NCI-H748 treated with DMSO at 0.1 percent for 48 hours (cell line): ENCODE measurements around the gene CTAG1B.
"Not testable (repeated sequence)": the region's sequence is repeated elsewhere in the genome, so short reads cannot be mapped to it uniquely, and the experiment has no call there.

Experiments
- DNase-seq: peaks from one replicate; lab custom pipeline; 2025; lab: John Stamatoyannopoulos, UW

CTAG1B gene

GRCh38 chrX:154619182-154619581 is at the start of gene CTAG1B:
Gene CTAG1B (minus strand): TSS chrX:154619282. CDS start chrX:154619218, 64 bp downstream.
- not testable (repeated sequence) for DNase-seq

GRCh38 chrX:154661899-154662298 is 42.8 kb upstream of the CTAG1B start:
- DNase-seq = no peak

GRCh38 chrX:154661170-154661569 is 42.1 kb upstream of the CTAG1B start:
- DNase-seq = no peak

GRCh38 chrX:154660541-154660940 is 41.5 kb upstream of the CTAG1B start:
- DNase-seq = no peak

GRCh38 chrX:154658957-154659356 is 39.9 kb upstream of the CTAG1B start:
- DNase-seq = no peak

- no peak for DNase-seq
Observed at GRCh38 chrX:154658187-154658586, 39.1 kb upstream of the CTAG1B start.

GRCh38 chrX:154657226-154657805 is 38.2 kb upstream of the CTAG1B start:
- DNase-seq = no peak

GRCh38 chrX:154655786-154656185 is 36.7 kb upstream of the CTAG1B start:
- DNase-seq = no peak

GRCh38 chrX:154655346-154655745 is 36.3 kb upstream of the CTAG1B start:
- no peak for DNase-seq

GRCh38 chrX:154654925-154655324 is 35.8 kb upstream of the CTAG1B start:
- DNase-seq = no peak

GRCh38 chrX:154654372-154654771 is 35.3 kb upstream of the CTAG1B start:
- no peak for DNase-seq

- DNase-seq = not testable (repeated sequence)
Observed at GRCh38 chrX:154653413-154653812, 34.3 kb upstream of the CTAG1B start, which contains the start of gene CTAG2. Gene CTAG2 (minus strand): TSS chrX:154653579. CDS start chrX:154653515, 64 bp downstream.

GRCh38 chrX:154653048-154653401 is 33.9 kb upstream of the CTAG1B start:
- DNase-seq = no peak

GRCh38 chrX:154652311-154653047 is 33.4 kb upstream of the CTAG1B start:
- no peak for DNase-seq

GRCh38 chrX:154650221-154650510 is 31.1 kb upstream of the CTAG1B start:
- no peak for DNase-seq

- DNase-seq = no peak
Observed at GRCh38 chrX:154649503-154650220, 30.6 kb upstream of the CTAG1B start.

- DNase-seq = no peak
Observed at GRCh38 chrX:154648931-154649330, 29.8 kb upstream of the CTAG1B start.

GRCh38 chrX:154645745-154646378 is 26.8 kb upstream of the CTAG1B start:
- not testable (repeated sequence) for DNase-seq

- not testable (repeated sequence) for DNase-seq
Observed at GRCh38 chrX:154643708-154644107, 24.6 kb upstream of the CTAG1B start.

GRCh38 chrX:154641740-154642139 is 22.7 kb upstream of the CTAG1B start:
- not testable (repeated sequence) for DNase-seq

GRCh38 chrX:154633661-154634060 is 14.6 kb upstream of the CTAG1B start:
- not testable (repeated sequence) for DNase-seq

- DNase-seq = not testable (repeated sequence)
Observed at GRCh38 chrX:154630949-154631348, 11.9 kb upstream of the CTAG1B start.

- not testable (repeated sequence) for DNase-seq
Observed at GRCh38 chrX:154628960-154629359, 9.9 kb upstream of the CTAG1B start.
